AG10803 (cell line): Measurements from ENCODE around the gene THY1.

Experiments
- DNase-seq: peaks from one replicate; pipeline ENCODE4 v3.0.0; 2010; ENCODE audit warnings: low read depth
- H3K4me3 ChIP-seq: 2 replicates; pipeline ENCODE4 v1.5.1; 2011; ENCODE audit warnings: mild to moderate bottlenecking, low read length, control low read depth
- TF ChIP-seq, protein P1 (sequence below): conservative IDR thresholded peaks from 2 replicates; pipeline ENCODE4 v1.5.1; 2011; ENCODE audit warnings: mild to moderate bottlenecking, low read length, control low read depth, inconsistent platforms

The THY1 gene

GRCh38 chr11:119402470-119402869, 20.5 kb downstream of the THY1 start:
- TF ChIP-seq, protein P1, sequence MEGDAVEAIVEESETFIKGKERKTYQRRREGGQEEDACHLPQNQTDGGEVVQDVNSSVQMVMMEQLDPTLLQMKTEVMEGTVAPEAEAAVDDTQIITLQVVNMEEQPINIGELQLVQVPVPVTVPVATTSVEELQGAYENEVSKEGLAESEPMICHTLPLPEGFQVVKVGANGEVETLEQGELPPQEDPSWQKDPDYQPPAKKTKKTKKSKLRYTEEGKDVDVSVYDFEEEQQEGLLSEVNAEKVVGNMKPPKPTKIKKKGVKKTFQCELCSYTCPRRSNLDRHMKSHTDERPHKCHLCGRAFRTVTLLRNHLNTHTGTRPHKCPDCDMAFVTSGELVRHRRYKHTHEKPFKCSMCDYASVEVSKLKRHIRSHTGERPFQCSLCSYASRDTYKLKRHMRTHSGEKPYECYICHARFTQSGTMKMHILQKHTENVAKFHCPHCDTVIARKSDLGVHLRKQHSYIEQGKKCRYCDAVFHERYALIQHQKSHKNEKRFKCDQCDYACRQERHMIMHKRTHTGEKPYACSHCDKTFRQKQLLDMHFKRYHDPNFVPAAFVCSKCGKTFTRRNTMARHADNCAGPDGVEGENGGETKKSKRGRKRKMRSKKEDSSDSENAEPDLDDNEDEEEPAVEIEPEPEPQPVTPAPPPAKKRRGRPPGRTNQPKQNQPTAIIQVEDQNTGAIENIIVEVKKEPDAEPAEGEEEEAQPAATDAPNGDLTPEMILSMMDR, result no peak
- DNase-seq, result no peak
- H3K4me3 ChIP-seq, result no peak overlapping the region

DNA sequence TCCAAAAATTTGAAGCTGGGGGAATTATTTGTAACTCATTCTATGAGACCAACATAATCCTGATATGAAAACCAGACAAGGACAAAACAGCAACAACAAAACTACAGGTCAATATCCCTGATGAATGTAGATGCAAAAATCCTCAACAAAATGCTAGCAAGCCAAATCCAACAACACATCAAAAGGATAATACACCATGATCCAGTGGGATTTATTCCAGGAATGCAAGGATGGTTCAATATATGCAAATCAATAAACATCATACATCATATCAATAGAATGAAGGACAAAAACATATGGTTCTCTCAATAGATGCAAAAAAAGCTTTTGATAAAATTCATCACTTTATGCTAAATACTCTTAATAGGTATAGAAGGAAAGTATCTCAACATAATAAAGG, 22.1 kb downstream of the THY1 start:
- TF ChIP-seq, protein P1, result no peak
- DNase-seq, result no peak
- H3K4me3 ChIP-seq, result no peak overlapping the region

- DNase-seq, result no peak
- TF ChIP-seq, protein P1, result no peak
- no peak overlapping the region for H3K4me3 ChIP-seq
These were observed 25.2 kb downstream of the THY1 start for GRCh38 chr11:119397740-119398139.

DNA sequence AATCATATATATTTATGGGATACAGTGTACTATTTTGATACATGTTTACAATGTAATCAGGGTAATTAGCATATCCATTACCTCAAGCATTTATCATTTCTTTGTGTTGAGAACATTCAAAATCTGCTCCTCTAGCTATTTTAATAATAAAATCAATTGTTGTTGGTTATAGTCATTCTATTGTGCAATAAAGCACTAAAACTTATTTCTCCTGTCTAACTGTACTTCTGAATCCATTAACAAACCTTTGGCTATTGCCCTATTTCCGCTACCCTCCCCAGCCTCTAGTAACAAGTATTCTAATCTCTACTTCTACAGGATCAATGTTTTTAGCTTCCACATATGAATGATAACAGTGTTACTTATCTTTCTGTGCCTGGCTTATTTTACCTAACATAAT, 26.1 kb downstream of the THY1 start:
- TF ChIP-seq, protein P1, result no peak
- H3K4me3 ChIP-seq, result no peak overlapping the region
- DNase-seq, result no peak

DNA sequence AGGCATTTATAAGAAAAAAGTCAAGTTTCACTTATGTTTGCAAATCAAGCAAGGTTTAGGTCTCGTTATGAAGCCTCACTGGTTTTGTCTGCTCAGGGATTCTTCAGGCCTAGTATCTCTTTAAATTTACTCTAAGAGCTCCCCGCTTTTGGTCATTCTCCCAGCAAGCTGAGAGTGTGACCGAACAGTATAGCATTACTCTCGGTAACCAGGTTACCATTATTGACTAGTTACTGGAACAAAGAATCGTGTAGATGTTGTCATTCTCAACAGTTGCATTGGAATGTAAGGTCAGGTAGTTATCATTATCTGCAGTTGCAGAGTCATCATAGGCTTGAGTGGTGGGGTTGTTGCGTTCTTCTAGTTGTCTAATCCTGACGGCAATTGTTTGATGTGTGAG, 31.7 kb downstream of the THY1 start:
- H3K4me3 ChIP-seq, result no peak overlapping the region
- TF ChIP-seq, protein P1, result no peak
- DNase-seq, result no peak

DNA sequence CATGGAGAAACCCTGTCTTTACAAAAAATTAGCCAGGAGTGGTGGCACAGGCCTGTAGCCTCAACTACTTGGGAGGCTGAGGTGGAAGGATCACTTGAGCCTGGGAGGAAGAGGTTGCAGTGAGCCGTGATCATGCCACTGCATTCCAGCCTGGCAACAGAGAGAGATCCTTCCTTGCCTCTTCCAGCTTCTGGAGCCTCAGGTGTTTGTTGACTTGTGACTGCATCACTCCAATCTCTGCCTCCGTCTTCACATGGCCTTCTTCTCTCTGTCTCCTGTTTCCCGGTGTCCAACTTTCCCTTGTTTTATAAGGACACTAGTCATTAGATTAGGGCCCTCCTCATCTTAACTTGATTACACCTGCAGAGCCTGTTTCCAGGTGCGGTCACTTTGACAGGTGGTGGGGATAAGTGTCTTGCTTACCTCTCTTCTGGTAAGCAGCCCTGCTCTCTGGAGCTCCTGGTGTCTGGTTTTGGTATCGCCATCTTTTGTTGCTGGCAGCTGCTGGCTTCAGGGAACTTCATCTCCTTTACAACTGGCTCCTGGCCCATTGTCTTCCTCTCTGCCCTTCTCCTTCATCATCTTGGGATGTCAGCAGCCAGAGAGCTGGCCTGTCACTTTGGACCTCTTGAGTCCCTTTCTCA, 33.2 kb downstream of the THY1 start:
- no peak for DNase-seq
- no peak overlapping the region for H3K4me3 ChIP-seq
- TF ChIP-seq, protein P1, result peak; percentile 43

- TF ChIP-seq, protein P1, result no peak
- no peak for DNase-seq
- no peak overlapping the region for H3K4me3 ChIP-seq
These were observed 34.9 kb downstream of the THY1 start for GRCh38 chr11:119388103-119388502.
